CD14-positive monocyte (primary cell): Measurements from ENCODE around the gene RBM43. TPM values are rescaled to one million over a fixed set of nuclear protein-coding genes. Genes with fewer than 3 reads are reported as not detected.

Source experiments
- DNase-seq, 3 donors: peaks; one replicate each; pipeline ENCODE4 v3.0.0-alpha.2; 2011 to 2022
- H2AFZ ChIP-seq: 2 replicates; pipeline ENCODE4 v1.6.0; 2012; ENCODE audit warnings: mild to moderate bottlenecking, low read depth, low read length, inconsistent platforms; ENCODE audit not compliant: insufficient read depth, poor library complexity, severe bottlenecking
- H3K27ac ChIP-seq, 2 donors: 1 replicate in 1 of 2; 2 replicates in 1 of 2; pipeline ENCODE4 v1.5.1; 2012 to 2013; ENCODE audit warnings: low read length in 2 of 2, control low read depth in 1 of 2, inconsistent platforms in 1 of 2, low read depth in 1 of 2, mild to moderate bottlenecking in 1 of 2
- H3K27me3 ChIP-seq, 2 donors: one replicate each; pipeline versions ENCODE4 v1.6.0 to v1.6.1; 2011 to 2013; ENCODE audit warnings: low read length in 2 of 2; ENCODE audit not compliant: control insufficient read depth in 2 of 2, insufficient read depth in 2 of 2
- H3K36me3 ChIP-seq, 2 donors: replicated peaks in 1 of 2; 1 replicate in 1 of 2; 2 replicates in 1 of 2; pipeline versions ENCODE4 v1.5.1 to v1.6.1; 2012 to 2013; ENCODE audit warnings: low read length in 2 of 2, control low read depth in 1 of 2, inconsistent platforms in 1 of 2, mild to moderate bottlenecking in 1 of 2; ENCODE audit not compliant: insufficient read depth in 2 of 2, control insufficient read depth in 1 of 2
- H3K4me1 ChIP-seq, 2 donors: 1 replicate in 1 of 2; 2 replicates in 1 of 2; pipeline versions ENCODE4 v1.5.1 to v1.6.1; 2012 to 2013; ENCODE audit warnings: low read length in 2 of 2, control low read depth in 1 of 2, inconsistent platforms in 1 of 2, mild to moderate bottlenecking in 1 of 2, moderate library complexity in 1 of 2; ENCODE audit not compliant: insufficient read depth in 2 of 2, control insufficient read depth in 1 of 2
- H3K4me2 ChIP-seq: replicated peaks from 2 replicates; pipeline ENCODE3; 2012; ENCODE audit warnings: low read length, moderate library complexity, mild to moderate bottlenecking; ENCODE audit not compliant: poor library complexity, severe bottlenecking; ENCODE audit errors: extremely low read depth
- H3K4me3 ChIP-seq, 3 experiments: fragments of 200-600 bp in 1 of 3; sonication (generic) in 1 of 3; replicated peaks in 1 of 3; 1 replicate in 2 of 3; 2 replicates in 1 of 3; pipeline ENCODE4 v1.5.1; 2011 to 2013; ENCODE audit warnings: low read length in 3 of 3, mild to moderate bottlenecking in 3 of 3, control low read depth in 2 of 3, low read depth in 2 of 3, inconsistent platforms in 1 of 3, moderate library complexity in 1 of 3
- H3K79me2 ChIP-seq: 2 replicates; pipeline ENCODE4 v1.6.0; 2012; ENCODE audit warnings: mild to moderate bottlenecking, control low read depth, inconsistent platforms, low read length, moderate library complexity; ENCODE audit not compliant: insufficient read depth
- H3K9ac ChIP-seq: 2 replicates; pipeline ENCODE4 v1.6.0; 2017; ENCODE audit warnings: low read length, mild to moderate bottlenecking; ENCODE audit not compliant: insufficient read depth, poor library complexity, severe bottlenecking
- H3K9me3 ChIP-seq, 2 donors: replicated peaks in 1 of 2; 1 replicate in 1 of 2; 2 replicates in 1 of 2; pipeline versions ENCODE4 v1.5.1 to v1.6.1; 2012 to 2013; ENCODE audit warnings: low read length in 2 of 2, control low read depth in 1 of 2; ENCODE audit not compliant: control insufficient read depth in 1 of 2, insufficient read depth in 1 of 2
- H4K20me1 ChIP-seq: 2 replicates; pipeline ENCODE4 v1.6.0; 2012; ENCODE audit warnings: mild to moderate bottlenecking, low read length, control low read depth, moderate library complexity; ENCODE audit not compliant: insufficient read depth
- H3K27ac Mint-ChIP-seq, 7 donors: one replicate each; pipeline ENCODE4 v1.8.0; 2020; ENCODE audit warnings: mild to moderate bottlenecking in 7 of 7, mixed read lengths in 7 of 7, moderate library complexity in 6 of 7, inconsistent platforms in 2 of 7
- H3K27me3 Mint-ChIP-seq, 3 donors: one replicate each; pipeline ENCODE4 v1.8.0; 2021 to 2022; ENCODE audit warnings: low read depth in 3 of 3, mild to moderate bottlenecking in 3 of 3, mixed read lengths in 3 of 3, moderate library complexity in 3 of 3, inconsistent platforms in 1 of 3
- H3K36me3 Mint-ChIP-seq, 2 donors: one replicate each; pipeline ENCODE4 v1.8.0; 2020; ENCODE audit warnings: mixed read lengths in 2 of 2, inconsistent platforms in 1 of 2, mild to moderate bottlenecking in 1 of 2
- H3K4me1 Mint-ChIP-seq: one replicate; pipeline ENCODE4 v1.8.0; 2020; ENCODE audit warnings: mild to moderate bottlenecking, mixed read lengths
- H3K4me3 Mint-ChIP-seq, 2 donors: one replicate each; pipeline ENCODE4 v1.8.0; 2020; ENCODE audit warnings: mild to moderate bottlenecking in 2 of 2, mixed read lengths in 2 of 2, moderate library complexity in 1 of 2
- H3K9me3 Mint-ChIP-seq, 7 donors: one replicate each; pipeline ENCODE4 v1.8.0; 2020 to 2022; ENCODE audit warnings: mixed read lengths in 7 of 7, mild to moderate bottlenecking in 6 of 7, moderate library complexity in 6 of 7, inconsistent platforms in 2 of 7
- CTCF ChIP-seq: fragments of 200-600 bp; IDR thresholded peaks from one replicate; pipeline ENCODE4 v1.8.0; 2022; ENCODE audit warnings: antibody characterized with exemption, mild to moderate bottlenecking
- WGBS: methylation state at CpG from one replicate; pipeline ENCODE4 v1.1.5; 2013; ENCODE audit warnings: missing lambda C conversion rate; ENCODE audit not compliant: insufficient coverage; 5-methylcytosine and 5-hydroxymethylcytosine counted together
- intact Hi-C, 2 donors: fragments of 100-400 bp; cut with micrococcal nuclease; formaldehyde crosslinking; loops; one replicate each; pipeline versions ENCODE4 v1.15.0 to v1.15.1; 2023
- polyA plus RNA-seq, 3 donors: library from polyadenylated mRNA; depleted of rRNA in 1 of 3; unstranded in 2 of 3; stranded (reverse) in 1 of 3; fragments of 300-500 nt in 2 of 3; fragments of >200 nt in 1 of 3; fragmentation: Illumina TruSeq in 2 of 3; gene quantifications; 1 replicate in 2 of 3; 2 replicates in 1 of 3; pipeline ENCODE4 v1.2.3, GENCODE V29; 2012 to 2021

Gene RBM43
- polyA plus RNA-seq, 3 donors, result 0.24 to 2.6 (median 0.38) TPM

- H3K27ac Mint-ChIP-seq, result peak overlapping the region in 1 of 7 donors; percentile 37
Measured at GRCh38 chr2:151280271-151280670, 18.6 kb upstream of the RBM43 start.

GRCh38 chr2:151278487-151278886 lies 16.8 kb upstream of the RBM43 start:
- no peaks in the 10 kb centered on the region for H3K9me3 ChIP-seq
- no peak for TF ChIP-seq CTCF
- no peaks in the 10 kb centered on the region for H3K27me3 ChIP-seq
- H3K27ac Mint-ChIP-seq, result no peak overlapping the region
- no peak overlapping the region for H3K4me2 ChIP-seq
- peaks cover 79 to 91% of the 10 kb centered on the region in 2 donors for H3K36me3 Mint-ChIP-seq
- no peak overlapping the region for H3K4me3 ChIP-seq
- intact Hi-C loops, result loop anchor here in 1 of 2 donors (10.0 kb wide), 1 partner anchor 166 kb away; no protein-coding TSS in a partner anchor
- H3K9me3 Mint-ChIP-seq, result no peaks in the 10 kb centered on the region
- H3K4me1 Mint-ChIP-seq, result no peaks in the 10 kb centered on the region
- H3K27ac ChIP-seq, result no peak overlapping the region
- H3K27me3 Mint-ChIP-seq, result no peaks in the 10 kb centered on the region
- peaks cover 24% of the 10 kb centered on the region for H3K79me2 ChIP-seq
- H3K4me1 ChIP-seq, result no peaks in the 10 kb centered on the region
- no CpG with 5 or more reads among the region's 2 CpGs for WGBS
- peaks cover 32% of the 10 kb centered on the region for H4K20me1 ChIP-seq
- H2AFZ ChIP-seq, result no peak overlapping the region
- no peak overlapping the region for H3K9ac ChIP-seq
- H3K4me3 Mint-ChIP-seq, result no peak overlapping the region
- peaks cover 83 to 95% of the 10 kb centered on the region in 2 donors for H3K36me3 ChIP-seq
- DNase-seq, result no peak

More at GRCh38 chr2:151280271-151280670, 18.6 kb upstream of the RBM43 start:
- H3K4me2 ChIP-seq, result no peak overlapping the region
- H3K9me3 Mint-ChIP-seq, result no peaks in the 10 kb centered on the region
- 20% methylated on average over 1 of the region's 4 CpGs for WGBS
- no peak overlapping the region for H3K4me3 ChIP-seq
- H3K79me2 ChIP-seq, result peaks cover 42% of the 10 kb centered on the region
- H3K36me3 Mint-ChIP-seq, result peaks cover 67 to 78% of the 10 kb centered on the region in 2 donors
- no peaks in the 10 kb centered on the region for H3K4me1 ChIP-seq
- H3K27ac ChIP-seq, result peak overlapping the region in 1 of 2 donors; percentile 50
- intact Hi-C loops, result loop anchor here in 1 of 2 donors (10.0 kb wide), 1 partner anchor 1435 kb away; the partner anchor contains the start of genes ARL6IP6 and PRPF40A
- H3K27me3 Mint-ChIP-seq, result no peaks in the 10 kb centered on the region
- DNase-seq, result no peak
- H3K4me3 Mint-ChIP-seq, result no peak overlapping the region
- peaks cover 4% of the 10 kb centered on the region for H3K4me1 Mint-ChIP-seq
- H3K9me3 ChIP-seq, result no peaks in the 10 kb centered on the region
- no peaks in the 10 kb centered on the region for H3K27me3 ChIP-seq
- H3K36me3 ChIP-seq, result peaks cover 68 to 77% of the 10 kb centered on the region in 2 donors
- no peak for TF ChIP-seq CTCF
- H4K20me1 ChIP-seq, result peaks cover 50% of the 10 kb centered on the region
- H3K9ac ChIP-seq, result no peak overlapping the region
- no peak overlapping the region for H2AFZ ChIP-seq
